NCI-H1105 treated with DMSO at 0.1 percent for 48 hours (cell line): ENCODE results near the gene SDK1.

Experiments used
- DNase-seq: peaks from one replicate; lab custom pipeline; 2025; lab: John Stamatoyannopoulos, UW

Gene SDK1

GRCh38 chr7:4134204-4134603 is 833.2 kb downstream of the SDK1 start:
- DNase-seq: no peak

- DNase-seq: no peak
Observed at GRCh38 chr7:4134631-4135030, 833.6 kb downstream of the SDK1 start.

- DNase-seq: no peak
Observed at GRCh38 chr7:4135301-4135700, 834.2 kb downstream of the SDK1 start.

GRCh38 chr7:4136036-4136435 is 835.0 kb downstream of the SDK1 start:
- DNase-seq: no peak

- DNase-seq: no peak
Observed at GRCh38 chr7:4136501-4137110, 835.6 kb downstream of the SDK1 start.

GRCh38 chr7:4137552-4137951 is 836.5 kb downstream of the SDK1 start:
- DNase-seq: no peak

GRCh38 chr7:4138866-4139265 is 837.8 kb downstream of the SDK1 start:
- no peak for DNase-seq

GRCh38 chr7:4139656-4140625 is 838.9 kb downstream of the SDK1 start:
- no peak for DNase-seq

- DNase-seq: no peak
Observed at GRCh38 chr7:4140933-4141332, 839.9 kb downstream of the SDK1 start.

GRCh38 chr7:4143006-4143405 is 842.0 kb downstream of the SDK1 start:
- DNase-seq: no peak

- no peak for DNase-seq
Observed at GRCh38 chr7:4143511-4144171, 842.6 kb downstream of the SDK1 start.

GRCh38 chr7:4144172-4144701 is 843.2 kb downstream of the SDK1 start:
- DNase-seq: no peak

GRCh38 chr7:4144811-4145510 is 843.9 kb downstream of the SDK1 start:
- no peak for DNase-seq

GRCh38 chr7:4145576-4145975 is 844.5 kb downstream of the SDK1 start:
- no peak for DNase-seq

GRCh38 chr7:4147926-4148620 is 847.0 kb downstream of the SDK1 start:
- no peak for DNase-seq

- no peak for DNase-seq
Observed at GRCh38 chr7:4149236-4149635, 848.2 kb downstream of the SDK1 start.

- no peak for DNase-seq
Observed at GRCh38 chr7:4149645-4150044, 848.6 kb downstream of the SDK1 start.

- DNase-seq: no peak
Observed at GRCh38 chr7:4150731-4151130, 849.7 kb downstream of the SDK1 start.

- DNase-seq: no peak
Observed at GRCh38 chr7:4151524-4151923, 850.5 kb downstream of the SDK1 start.

- DNase-seq: no peak
Observed at GRCh38 chr7:4151926-4152549, 851.0 kb downstream of the SDK1 start.
